Heart right ventricle (tissue), 16 donors: ENCODE data around the gene WDFY4. TPM values are rescaled to one million over a fixed set of nuclear protein-coding genes. Genes with fewer than 3 reads are reported as not detected.

Source experiments
- ATAC-seq, 8 donors: fragments of 200-7000 bp; cut with Tn5 transposase; one replicate each; pipeline ENCODE4 v1.9.1; 2020; ENCODE audit warnings: mild to moderate bottlenecking in 8 of 8, moderate library complexity in 8 of 8, moderate number of reproducible peaks in 1 of 8
- DNase-seq, 2 donors: peaks; one replicate each; pipeline ENCODE4 v3.0.0-alpha.2; 2020
- H3K27ac ChIP-seq, 10 donors: fragments of 200-600 bp; sonication (generic) in 2 of 10; one replicate each; pipeline versions ENCODE4 v1.5.0 to v1.8.0; 2020 to 2022; ENCODE audit warnings: mild to moderate bottlenecking in 3 of 10
- H3K27me3 ChIP-seq, 7 donors: fragments of 200-600 bp; one replicate each; pipeline ENCODE4 v1.8.0; 2021 to 2022; ENCODE audit warnings: mild to moderate bottlenecking in 2 of 7
- H3K36me3 ChIP-seq, 9 donors: fragments of 200-600 bp; sonication (generic) in 1 of 9; one replicate each; pipeline versions ENCODE4 v1.5.0 to v1.8.0; 2020 to 2022; ENCODE audit warnings: mild to moderate bottlenecking in 2 of 9
- H3K4me1 ChIP-seq, 9 donors: fragments of 200-600 bp; sonication (generic) in 1 of 9; one replicate each; pipeline versions ENCODE4 v1.5.0 to v1.8.0; 2020 to 2022; ENCODE audit warnings: mild to moderate bottlenecking in 4 of 9
- H3K4me3 ChIP-seq, 10 donors: fragments of 200-600 bp; sonication (generic) in 2 of 10; one replicate each; pipeline versions ENCODE4 v1.5.0 to v1.8.0; 2020 to 2022; ENCODE audit warnings: mild to moderate bottlenecking in 7 of 10, moderate library complexity in 2 of 10
- H3K9me3 ChIP-seq, 11 donors: fragments of 200-600 bp in 10 of 11; sonication (generic) in 2 of 11; one replicate each; pipeline versions ENCODE4 v1.5.0 to v1.8.0; 2013 to 2022; ENCODE audit warnings: mild to moderate bottlenecking in 2 of 11, control low read depth in 1 of 11, moderate library complexity in 1 of 11
- CTCF ChIP-seq, 9 donors: fragments of 200-600 bp; sonication (generic) in 2 of 9; IDR thresholded peaks; one replicate each; pipeline versions ENCODE4 v1.5.0 to v1.8.0; 2021 to 2022; ENCODE audit warnings: antibody characterized with exemption in 9 of 9, mild to moderate bottlenecking in 5 of 9, moderate library complexity in 1 of 9
- WGBS, 2 donors: extraction: QIAGEN DNeasy Blood & Tissue Kit; methylation state at CpG; one replicate each; pipeline ENCODE4 v1.1.7; 2013; ENCODE audit warnings: inconsistent platforms in 1 of 2; 5-methylcytosine and 5-hydroxymethylcytosine counted together
- intact Hi-C, 10 donors: fragments of 100-400 bp; cut with DNase I; formaldehyde crosslinking; loops; one replicate each; pipeline versions ENCODE4 v1.11.1 to v1.14.2; 2022
- polyA plus RNA-seq, 2 donors: library from polyadenylated mRNA; stranded (reverse); fragments of 200-250 nt; gene quantifications; one replicate each; pipeline ENCODE4 v1.2.3, GENCODE V29; 2013
- total RNA-seq, 10 donors: library from RNA; stranded (reverse); fragmentation: NEBNext Ultra II Directional in 3 of 10; extraction: Animal tissue kit (Norgen Biotek cat#: 25700) in 3 of 10; gene quantifications; one replicate each; pipeline versions ENCODE4 v1.2.1 to v1.2.4, GENCODE V29; 2021 to 2023
- donor health status: Arrhythmogenic right ventricular cardiomyopathy.
- donor health status: ischemic (EF 13 %, LVEDD 7.1; RV severe dilation, severe dysfunction).
- donor health status: healthy with polysubstance abuse.
- donor health status: DM: no; HTN: yes; CAD: no.
- donor health status: DM: no; HTN: no; CAD: no.
- donor health status: ischemic (EF 25% LVEDD 6.9; RV normal size, moderate dysfunction).
- donor health status: ischemic (EF 25% LVEDD 5.7; RV mildly dilated, moderate dysfunction).
- donor health status: healthy.
- donor health status: DM: yes; HTN: yes; CAD: no.
- donor health status: Ischemic cardiomyopathy.
- donor health status: ischemic (EF 35%, LVEDD 5.7; RV mildly dilated, moderate dysfunction).
- donor health status: nonischemic (EF 11% LVEDD 7.7; RV severe dilation, severe dysfunction).
- donor health status: DM: yes; HTN: yes; CAD: no.
- donor health status: PGD.
- donor health status: ischemic (EF 29% LVEDD 5.4; RV normal size, mild dysfunction).
- donor health status: nonischemic (EF 23%, LVEDD 6.1; RV moderate dilation, normal function).

Gene WDFY4
- total and polyA plus RNA-seq, 12 donors: 0.59 to 7.4 (median 0.92) TPM

GRCh38 chr10:48894911-48895802 is 210.5 kb downstream of the WDFY4 start:
- peaks cover 0 to 22% (median 0%) of the 10 kb centered on the region in 9 donors for H3K36me3 ChIP-seq
- WGBS, 2 donors: 82 to 85% methylated on average over 6 of the region's 6 CpGs
- no peak overlapping the region for H3K4me3 ChIP-seq
- DNase-seq (no peak), ATAC-seq (peak in 1 of 8 donors; percentile 13)
- H3K9me3 ChIP-seq: no peaks in the 10 kb centered on the region
- H3K4me1 ChIP-seq: peaks cover 0 to 13% (median 3%) of the 10 kb centered on the region in 9 donors
- no peaks in the 10 kb centered on the region for H3K27me3 ChIP-seq
- intact Hi-C loops: no loop called here
- TF ChIP-seq CTCF (IDR thresholded peaks at IDR 0.05): no peak
- no peak overlapping the region for H3K27ac ChIP-seq

- Histone ChIP-seq H3K4me1 (peaks cover 0 to 19% (median 8%) of the 10 kb centered on the region in 9 donors), H3K9me3 (no peaks in the 10 kb centered on the region), H3K36me3 (peaks cover 0 to 16% (median 0%) of the 10 kb centered on the region in 9 donors), H3K27me3 (no peaks in the 10 kb centered on the region), H3K4me3 (no peak overlapping the region), H3K27ac (no peak overlapping the region)
- intact Hi-C loops: no loop called here
- no peak for TF ChIP-seq CTCF (IDR thresholded peaks at IDR 0.05)
- ATAC-seq (no peak), DNase-seq (no peak)
- WGBS, 2 donors: 62 to 71% methylated on average over 3 of the region's 3 CpGs
Observed at GRCh38 chr10:48895803-48896195, 211.1 kb downstream of the WDFY4 start.

- H3K27me3 ChIP-seq: no peaks in the 10 kb centered on the region
- peak in 1 of 8 donors; percentile 18 for ATAC-seq
- WGBS, 2 donors: 91 to 92% methylated on average over 13 of the region's 13 CpGs
- H3K9me3 ChIP-seq: peaks cover 0 to 5% (median 0%) of the 10 kb centered on the region in 11 donors
- H3K36me3 ChIP-seq: peaks cover 0 to 11% (median 0%) of the 10 kb centered on the region in 9 donors
- intact Hi-C loops: no loop called here
- no peak overlapping the region for H3K27ac ChIP-seq
- no peak for TF ChIP-seq CTCF (IDR thresholded peaks at IDR 0.05)
- H3K4me1 ChIP-seq: peaks cover 0 to 22% (median 12%) of the 10 kb centered on the region in 9 donors
- no peak for DNase-seq
- H3K4me3 ChIP-seq: no peak overlapping the region
Observed at GRCh38 chr10:48896756-48897440, 212.2 kb downstream of the WDFY4 start.

- Histone ChIP-seq H3K27ac (no peak overlapping the region), H3K27me3 (no peaks in the 10 kb centered on the region), H3K4me3 (no peak overlapping the region), H3K4me1 (peaks cover 0 to 22% (median 12%) of the 10 kb centered on the region in 9 donors), H3K36me3 (peaks cover 0 to 11% (median 0%) of the 10 kb centered on the region in 9 donors), H3K9me3 (peaks cover 0 to 5% (median 0%) of the 10 kb centered on the region in 11 donors)
- TF ChIP-seq CTCF (IDR thresholded peaks at IDR 0.05): no peak
- ATAC-seq: no peak
- WGBS, 2 donors: 95 to 96% methylated on average over 10 of the region's 10 CpGs
- intact Hi-C loops: no loop called here
- no peak for DNase-seq
Observed at GRCh38 chr10:48897441-48897790, 212.7 kb downstream of the WDFY4 start.
